ENCODE data around the gene CYSRT1.

Gene CYSRT1, protein sequence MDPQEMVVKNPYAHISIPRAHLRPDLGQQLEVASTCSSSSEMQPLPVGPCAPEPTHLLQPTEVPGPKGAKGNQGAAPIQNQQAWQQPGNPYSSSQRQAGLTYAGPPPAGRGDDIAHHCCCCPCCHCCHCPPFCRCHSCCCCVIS

DNA sequence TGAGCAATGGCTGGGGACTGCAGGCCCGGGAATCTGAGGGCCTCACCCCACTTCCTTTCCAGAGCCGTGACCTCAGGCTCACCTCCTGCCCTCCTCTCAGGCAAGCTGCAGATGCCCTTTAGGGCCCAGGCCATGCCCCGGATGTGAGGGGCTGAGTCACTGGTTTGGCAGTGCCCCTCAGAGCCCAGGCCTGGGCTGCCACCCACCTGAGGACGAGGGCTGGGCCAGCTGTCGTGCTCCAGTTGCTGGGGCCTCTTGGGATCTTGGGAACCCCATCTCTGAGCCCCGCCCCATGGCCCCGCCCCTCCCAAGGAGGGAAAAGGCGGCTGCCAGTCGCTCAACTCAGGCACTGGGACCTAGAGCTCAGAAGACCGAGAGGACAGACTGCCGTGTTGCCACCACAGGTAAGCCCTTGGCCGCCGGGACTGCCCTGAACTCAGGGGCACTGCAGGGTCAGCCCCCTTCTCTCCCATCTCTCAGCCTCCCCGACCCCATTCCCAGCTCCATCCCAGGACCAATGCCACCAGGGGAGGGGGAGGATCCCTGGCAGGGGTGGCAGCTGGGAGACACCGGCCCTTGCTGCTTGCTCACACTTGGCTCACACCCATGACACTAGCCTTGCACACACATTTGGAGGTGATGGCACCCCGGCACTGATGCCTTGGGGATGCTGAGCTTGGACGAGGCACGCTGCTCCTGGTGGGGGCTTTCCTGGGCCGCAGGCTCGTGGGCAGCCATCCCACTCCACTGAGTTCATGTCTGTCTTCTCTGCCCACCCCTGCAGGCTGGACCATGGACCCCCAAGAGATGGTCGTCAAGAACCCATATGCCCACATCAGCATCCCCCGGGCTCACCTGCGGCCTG, at the start of gene CYSRT1:
Gene CYSRT1, plus strand, starts transcription at position 345 of the 865 bp plus-strand sequence. Its CDS starts 448 bp downstream, at position 793.
- DNase-seq (ENCODE audit: low spot score): no peak

DNA sequence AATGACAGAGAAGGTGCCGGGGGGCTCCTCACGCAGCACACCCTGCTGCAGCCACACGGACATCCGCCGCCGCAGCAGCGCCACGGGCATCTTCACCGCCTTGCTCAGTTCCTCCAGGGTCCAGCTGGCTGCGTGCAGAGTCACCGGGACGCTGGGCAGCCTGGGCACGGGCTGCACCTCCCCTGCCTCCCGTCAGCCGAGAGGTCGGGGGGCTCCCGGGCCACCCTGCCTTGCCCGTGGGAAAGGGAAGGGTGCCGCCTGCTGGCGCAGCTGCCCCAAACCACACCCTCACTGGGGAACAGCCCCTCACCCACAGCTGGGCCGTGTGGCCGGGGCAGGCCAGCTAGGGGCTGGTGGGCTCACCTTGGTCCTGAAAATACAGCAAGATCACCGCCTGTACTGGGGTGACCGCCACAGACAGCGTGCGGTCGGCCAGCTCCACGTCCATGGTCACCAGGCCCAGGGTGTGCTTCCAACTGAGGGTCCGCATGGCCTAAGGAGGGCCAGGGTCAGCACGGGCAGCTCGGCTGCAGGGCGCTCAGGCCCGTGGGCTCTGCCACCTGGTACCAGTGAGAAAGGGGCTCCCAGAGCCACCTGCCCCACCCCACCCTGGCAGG, 49.5 kb upstream of the CYSRT1 start:
- DNase-seq (ENCODE audit: low spot score): no peak

DNA sequence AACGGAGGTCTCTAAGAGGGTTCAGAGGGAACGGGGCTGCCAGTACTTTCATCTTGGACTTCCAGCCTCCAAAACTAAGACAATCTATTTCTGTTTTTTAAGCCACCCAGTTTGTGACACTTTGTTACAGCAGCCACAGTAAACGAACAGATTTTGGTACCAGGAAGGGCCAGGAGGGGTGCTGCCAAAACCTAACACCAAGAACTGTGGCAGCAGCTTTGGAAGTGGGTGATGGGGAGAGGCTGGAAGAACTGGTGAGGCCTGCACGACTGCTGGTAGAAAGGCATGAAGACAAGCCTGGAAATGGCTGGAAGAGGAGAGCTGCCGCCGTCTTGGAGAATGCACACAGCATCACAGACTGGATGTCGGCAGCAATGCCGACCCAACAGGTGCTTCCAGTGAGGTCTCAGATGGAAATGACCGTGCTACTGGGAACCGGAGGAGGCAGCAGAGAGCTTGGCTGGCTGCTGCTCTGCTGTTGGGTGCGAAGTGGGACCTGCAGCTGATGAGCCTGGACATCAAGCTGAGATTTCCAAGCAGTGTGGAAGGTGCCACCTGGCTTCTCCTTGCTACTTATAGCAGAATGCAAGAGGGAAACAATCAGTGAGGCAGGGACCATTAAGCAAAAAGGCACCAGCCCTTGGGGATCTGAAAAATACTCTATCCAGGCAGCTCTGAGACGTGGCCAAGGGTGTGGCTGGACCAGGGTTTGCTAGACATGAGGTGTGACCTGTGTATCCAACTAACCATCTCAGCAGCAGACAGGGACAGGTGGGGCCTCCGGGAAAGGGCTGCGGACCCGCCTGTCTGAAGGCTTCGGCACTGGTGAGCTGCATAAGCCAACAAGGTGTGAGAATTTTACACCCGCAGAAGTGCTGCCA, 48.4 kb upstream of the CYSRT1 start:
- DNase-seq (ENCODE audit: low spot score): no peak

DNA sequence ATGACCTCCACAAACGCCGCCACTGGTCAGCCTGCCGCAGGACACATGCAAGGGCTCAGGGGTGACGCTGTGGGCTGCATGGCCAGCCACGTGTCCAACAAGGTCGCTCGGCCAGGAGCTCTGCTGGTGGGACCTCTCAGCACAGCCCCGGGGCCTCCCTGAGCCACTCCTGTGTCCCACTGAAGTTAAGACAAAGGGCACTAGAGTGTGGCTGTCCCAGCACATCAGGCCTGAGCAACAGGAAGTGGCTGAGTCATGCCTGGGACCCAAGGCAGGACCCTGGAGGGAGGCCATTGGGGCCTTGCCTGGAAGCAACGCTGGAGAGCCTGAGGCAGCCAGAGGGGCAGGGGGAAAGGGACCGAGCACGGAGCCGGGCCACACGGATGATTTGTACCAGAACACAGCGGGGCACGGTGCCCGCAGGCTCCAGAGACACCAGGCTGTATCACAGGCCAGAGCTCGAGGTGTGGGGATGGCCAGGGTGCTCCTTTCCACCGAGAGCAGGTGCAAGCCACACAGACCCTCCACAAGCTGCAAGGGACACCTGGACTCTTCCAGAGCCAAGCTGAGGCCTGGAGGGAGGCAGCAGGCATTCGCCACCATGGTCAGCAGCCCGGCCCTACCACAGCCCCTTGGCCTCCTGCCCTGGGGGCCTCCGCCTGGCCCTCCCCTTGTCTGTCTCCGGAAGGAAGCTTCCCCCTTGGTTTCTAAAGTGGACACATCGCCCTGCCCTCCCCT, 46.6 kb upstream of the CYSRT1 start:
- no peak for DNase-seq (ENCODE audit: low spot score)

DNA sequence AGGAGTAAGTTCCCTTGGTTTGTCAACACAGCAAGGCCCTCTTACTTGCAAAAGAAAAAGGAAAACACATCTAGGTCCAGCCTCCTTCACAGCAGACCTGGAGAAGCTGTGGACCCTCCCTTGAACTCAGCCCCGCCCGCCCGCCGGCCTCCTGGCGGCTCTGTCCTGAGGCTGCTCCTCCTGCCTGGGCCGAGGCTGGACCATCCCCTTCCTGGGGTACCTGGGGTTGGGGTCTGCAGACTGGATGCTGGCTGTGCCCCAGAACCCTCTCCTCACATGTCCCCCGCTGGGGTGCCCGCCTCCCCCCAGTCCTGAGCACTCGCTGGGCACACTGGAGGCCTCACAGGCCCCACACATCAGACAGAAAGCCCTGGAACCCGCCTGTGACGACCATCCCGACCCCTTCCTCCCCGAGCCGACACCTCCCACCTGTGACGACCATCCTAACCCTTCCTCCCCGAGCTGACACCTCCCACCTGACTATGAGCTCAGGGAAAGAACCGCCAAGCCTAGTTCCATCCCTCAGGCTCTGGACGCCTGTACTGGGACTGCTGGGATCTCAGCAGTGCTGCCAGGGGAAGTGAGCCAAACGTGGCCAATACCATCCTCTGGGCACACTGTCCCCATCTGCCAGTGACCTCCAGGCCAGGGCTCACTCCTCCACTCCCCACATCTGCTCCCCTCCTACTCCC, 45.9 kb upstream of the CYSRT1 start:
- no peak for DNase-seq (ENCODE audit: low spot score)

DNA sequence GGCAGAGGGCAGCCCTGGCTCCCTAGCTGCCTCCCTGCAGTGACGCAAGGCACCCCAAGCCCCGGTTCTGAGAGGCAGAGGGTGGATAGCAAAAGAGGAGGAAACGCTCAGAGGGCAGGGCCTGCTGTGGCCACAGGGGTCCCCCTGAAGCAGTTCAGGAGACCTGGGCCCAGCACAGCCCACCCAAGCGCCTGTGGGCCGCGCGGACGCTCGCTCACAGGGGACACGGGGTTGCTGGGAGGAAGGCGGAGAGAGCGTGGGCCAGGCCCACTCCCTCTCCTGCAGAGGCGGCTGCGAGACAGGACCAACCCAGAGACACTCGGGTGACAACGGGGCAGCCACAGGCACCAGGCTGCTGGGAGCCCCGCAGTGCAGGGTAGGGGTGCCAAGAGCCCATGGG, 45.2 kb upstream of the CYSRT1 start:
- no peak for DNase-seq (ENCODE audit: low spot score)

DNA sequence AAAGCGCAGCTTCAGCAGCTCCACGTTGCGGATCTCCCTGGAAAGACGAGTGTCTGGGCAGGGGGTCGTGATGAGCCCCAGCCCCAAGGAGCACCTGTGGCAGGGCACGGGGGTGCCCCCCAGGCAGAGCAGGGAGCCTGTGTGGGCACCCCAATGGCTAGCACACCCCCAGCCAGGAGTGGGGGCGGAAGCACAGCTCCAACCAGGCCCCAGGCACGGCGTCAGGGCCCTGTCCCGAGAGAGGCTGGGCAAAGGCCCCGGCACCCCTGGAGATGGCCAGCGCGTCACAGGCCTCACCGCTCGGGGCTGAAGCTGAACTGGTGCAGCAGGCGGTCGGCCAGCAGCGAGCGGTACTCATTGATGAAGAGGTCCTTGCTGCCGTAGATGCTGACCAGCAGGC, 44.5 kb upstream of the CYSRT1 start:
- DNase-seq (ENCODE audit: low spot score): no peak

DNA sequence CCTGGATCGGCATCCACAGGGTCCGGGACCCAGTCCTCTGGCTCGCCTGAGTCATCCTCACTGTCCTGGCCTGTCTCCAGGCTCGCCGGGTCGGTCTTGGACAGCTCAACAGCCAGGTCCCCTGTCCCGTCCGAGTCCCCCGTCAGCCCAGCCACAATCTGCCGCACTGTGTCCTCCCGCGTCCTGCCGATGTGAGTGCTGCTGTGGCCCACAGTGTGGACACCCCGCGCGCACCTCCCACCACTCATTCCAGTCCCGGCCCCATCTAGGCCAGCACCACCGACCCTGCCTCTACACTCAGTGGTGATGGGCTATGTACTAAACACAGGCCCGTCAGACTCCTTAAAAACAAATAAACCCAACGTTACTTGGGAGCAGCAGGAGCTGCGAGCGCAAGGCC, 43.3 kb upstream of the CYSRT1 start:
- no peak for DNase-seq (ENCODE audit: low spot score)

DNA sequence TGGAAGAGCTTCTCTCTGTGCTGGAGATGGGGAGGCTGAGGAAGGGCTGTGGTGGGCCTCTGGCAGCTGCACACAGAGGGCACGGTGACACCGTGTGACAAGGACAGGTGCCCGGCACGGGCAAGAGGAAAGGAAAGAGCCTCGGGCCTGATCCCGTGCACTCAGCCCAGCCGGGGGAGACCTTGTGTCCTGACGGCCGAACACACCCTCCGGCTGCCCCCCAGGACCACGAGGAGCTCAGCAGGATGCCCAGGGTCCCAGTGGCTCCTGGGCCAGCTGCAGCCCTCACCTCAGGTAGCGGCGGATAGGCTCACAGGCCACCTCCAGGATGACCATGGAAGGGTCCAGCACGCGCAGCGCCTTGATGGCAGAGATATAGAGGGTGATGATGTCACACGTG, 42.1 kb upstream of the CYSRT1 start:
- no peak for DNase-seq (ENCODE audit: low spot score)

DNA sequence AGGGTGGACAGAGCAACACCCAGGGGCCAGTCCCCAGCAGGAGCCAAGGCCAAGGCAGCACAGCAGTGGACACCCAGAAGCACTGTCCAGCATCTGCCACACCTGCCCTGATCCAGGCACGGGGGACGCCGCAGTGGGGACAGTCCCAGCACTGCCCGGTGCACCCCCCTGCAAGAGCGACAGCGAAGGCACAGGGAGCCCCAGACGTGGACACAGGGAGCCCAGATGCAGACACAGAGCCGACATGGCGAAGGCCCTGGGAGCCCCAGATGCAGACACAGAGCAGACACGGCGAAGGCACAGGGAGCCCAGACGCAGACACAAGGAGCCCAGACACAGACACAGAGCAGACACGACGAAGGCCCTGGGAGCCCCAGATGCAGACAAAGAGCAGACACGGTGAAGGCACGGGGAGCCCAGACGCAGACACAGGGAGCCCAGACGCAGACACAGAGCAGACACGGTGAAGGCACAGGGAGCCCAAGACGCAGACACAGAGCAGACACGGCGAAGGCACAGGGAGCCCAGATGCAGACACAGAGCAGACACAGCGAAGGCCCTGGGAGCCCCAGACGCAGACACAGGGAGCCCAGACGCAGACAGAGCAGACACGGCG, 40.9 kb upstream of the CYSRT1 start:
- no peak for DNase-seq (ENCODE audit: low spot score)

DNA sequence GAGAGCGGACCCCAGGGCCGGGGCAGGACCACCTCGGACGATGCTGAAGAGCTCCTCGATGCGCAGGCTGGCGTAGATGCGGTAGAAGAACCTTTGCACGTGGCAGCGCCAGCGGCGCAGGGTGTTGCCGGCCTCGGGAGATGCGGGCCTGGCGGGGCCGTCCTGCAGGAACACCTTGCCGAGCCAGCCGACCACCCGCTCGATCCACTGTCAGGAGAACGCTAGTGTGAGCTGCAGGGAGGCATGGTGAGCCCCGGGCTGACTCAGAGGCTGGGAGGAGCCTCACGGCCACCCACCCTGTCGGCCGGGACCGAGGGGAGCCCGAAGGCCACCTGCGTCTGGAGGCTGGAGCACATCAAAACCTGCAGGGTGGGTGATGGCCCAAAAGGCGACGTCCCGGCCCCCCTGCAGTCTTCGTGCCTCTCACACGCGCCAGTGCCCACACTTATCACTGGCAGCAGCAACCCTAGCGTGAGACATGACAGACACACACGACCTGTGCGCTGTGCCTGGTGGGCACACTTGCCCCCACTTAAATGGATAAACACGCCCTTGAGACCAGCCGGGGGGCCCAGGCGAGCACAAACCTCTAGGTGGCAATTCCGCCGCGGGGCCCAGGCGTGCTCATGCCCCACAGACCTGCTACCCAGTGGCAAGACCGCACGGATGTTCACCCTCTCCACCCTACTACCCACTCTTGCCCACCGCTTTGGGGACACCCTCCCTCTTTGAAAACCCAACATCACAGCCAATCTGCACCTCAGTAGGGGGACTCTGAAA, 39.9 kb upstream of the CYSRT1 start:
- DNase-seq (ENCODE audit: low spot score): no peak

DNA sequence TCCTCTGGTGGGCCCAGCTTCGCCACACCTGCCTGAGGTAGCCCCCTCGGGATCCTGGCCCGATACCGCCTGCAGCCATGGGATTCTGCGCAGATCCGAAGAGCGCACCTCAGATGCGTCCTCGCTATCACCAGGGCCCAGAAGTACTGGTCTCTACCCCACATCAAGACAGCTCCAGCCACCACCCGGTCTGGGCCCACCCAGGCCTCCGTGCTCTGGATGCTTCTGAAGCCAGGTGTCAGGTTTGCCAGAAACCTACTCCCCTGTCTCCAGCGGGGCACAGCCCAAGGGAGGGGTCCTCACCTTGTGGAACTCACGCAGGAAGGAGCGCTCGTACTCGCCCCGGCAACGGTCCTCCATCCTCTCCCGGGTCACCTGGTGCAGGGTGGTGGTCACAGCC, 39.1 kb upstream of the CYSRT1 start:
- DNase-seq (ENCODE audit: low spot score): no peak

DNA sequence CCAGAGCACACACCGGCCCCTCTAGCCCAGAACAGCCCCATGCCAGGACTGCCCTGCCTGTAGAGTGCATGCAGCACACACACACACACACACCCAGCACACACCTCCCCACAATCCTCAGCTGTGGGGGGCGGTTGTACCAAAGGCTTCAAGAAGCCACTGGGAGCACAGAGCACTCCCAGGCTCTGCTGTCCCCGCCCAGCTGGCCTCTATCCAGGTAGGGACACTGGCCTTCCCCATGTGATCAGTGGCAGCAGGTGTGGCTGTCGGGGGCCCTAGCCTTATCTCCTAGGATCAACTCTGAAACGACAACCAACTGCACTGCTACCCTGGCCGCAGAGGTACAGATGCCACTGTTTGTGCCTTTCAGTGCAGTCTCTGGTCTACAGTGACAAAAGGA, 38.6 kb upstream of the CYSRT1 start:
- DNase-seq (ENCODE audit: low spot score): no peak

DNA sequence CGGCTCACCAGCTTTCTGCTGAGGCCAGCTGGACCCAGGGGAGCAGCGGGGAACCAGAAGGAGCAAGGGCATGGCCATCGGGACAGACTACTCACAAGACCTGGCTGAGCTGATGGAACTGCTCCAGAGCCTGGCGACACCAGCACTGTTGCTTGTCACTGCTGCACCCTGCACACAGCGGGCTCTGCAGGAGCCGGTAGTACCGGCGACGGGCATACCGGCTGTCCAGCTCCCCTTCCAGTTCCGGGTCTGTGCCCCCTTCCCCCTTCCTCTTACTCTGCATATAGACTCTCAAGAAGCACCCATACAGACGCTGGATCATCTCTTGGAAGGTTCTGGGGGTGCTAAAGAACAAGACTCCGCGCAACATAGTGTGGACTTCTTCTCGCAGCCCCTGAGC, 37.6 kb upstream of the CYSRT1 start:
- DNase-seq (ENCODE audit: low spot score): no peak

DNA sequence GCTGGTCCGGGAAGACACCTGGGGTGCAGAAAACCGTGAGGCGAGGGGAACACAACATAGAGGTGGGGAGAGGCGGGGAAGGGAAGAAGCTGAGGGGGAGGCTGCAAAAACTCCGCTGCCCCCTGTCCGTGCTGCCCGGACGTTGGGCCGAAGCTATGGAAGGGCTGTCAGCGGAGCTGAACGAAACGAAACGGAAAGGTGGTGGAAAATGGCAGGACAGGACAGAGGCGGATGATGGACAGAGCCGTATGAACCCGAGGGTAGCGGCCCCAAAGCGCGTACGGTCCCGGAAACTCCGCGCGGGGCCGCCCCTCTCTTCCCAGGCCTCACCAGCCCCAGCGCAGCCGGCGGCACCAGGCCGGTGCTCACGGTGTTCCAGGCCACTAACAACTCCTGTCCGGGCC, 36.9 kb upstream of the CYSRT1 start:
- DNase-seq (ENCODE audit: low spot score): no peak

DNA sequence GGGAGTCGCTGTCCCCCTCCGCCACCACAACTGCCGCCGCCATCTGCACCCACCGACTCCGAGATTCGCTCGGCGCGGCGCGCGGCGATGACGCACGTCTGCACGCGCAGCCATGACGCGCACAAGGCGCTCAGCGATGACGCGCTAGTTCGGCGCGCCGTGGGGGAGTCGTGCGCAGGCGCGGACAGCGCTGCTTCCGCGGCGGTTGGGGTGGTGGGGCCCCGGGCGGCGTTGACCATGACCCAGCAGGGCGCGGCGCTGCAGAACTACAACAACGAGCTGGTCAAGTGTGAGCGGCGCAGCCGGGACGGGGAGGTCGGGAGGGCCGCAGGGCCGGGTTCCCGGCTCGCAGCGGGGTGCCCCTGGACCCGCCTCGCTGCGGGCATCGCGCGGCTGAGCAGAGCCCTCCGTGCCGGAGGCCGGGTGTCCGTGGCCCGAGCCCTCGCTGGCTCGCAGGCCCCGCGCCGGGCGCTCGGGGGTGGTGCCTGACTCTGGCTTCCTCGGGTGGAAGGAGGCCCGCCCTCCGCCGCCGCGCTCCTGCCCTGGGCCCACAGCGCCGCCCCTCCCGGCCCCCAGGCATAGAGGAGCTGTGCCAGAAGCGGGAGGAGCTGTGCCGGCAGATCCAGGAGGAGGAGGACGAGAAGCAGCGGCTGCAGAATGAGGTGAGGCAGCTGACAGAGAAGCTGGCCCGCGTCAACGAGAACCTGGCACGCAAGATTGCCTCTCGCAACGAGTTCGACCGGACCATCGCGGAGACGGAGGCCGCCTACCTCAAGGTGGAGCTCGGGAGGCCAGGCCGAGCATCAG, 36.3 kb upstream of the CYSRT1 start, which contains the start of the genes ANAPC2 and SSNA1:
Gene ANAPC2, minus strand, starts transcription at position 71 of the 807 bp plus-strand sequence. Its CDS starts 28 bp downstream, at position 43.
Gene SSNA1, plus strand, starts transcription at position 187 of the 807 bp plus-strand sequence. Its CDS starts 51 bp downstream, at position 238.
- DNase-seq (ENCODE audit: low spot score): peak; percentile 95

DNA sequence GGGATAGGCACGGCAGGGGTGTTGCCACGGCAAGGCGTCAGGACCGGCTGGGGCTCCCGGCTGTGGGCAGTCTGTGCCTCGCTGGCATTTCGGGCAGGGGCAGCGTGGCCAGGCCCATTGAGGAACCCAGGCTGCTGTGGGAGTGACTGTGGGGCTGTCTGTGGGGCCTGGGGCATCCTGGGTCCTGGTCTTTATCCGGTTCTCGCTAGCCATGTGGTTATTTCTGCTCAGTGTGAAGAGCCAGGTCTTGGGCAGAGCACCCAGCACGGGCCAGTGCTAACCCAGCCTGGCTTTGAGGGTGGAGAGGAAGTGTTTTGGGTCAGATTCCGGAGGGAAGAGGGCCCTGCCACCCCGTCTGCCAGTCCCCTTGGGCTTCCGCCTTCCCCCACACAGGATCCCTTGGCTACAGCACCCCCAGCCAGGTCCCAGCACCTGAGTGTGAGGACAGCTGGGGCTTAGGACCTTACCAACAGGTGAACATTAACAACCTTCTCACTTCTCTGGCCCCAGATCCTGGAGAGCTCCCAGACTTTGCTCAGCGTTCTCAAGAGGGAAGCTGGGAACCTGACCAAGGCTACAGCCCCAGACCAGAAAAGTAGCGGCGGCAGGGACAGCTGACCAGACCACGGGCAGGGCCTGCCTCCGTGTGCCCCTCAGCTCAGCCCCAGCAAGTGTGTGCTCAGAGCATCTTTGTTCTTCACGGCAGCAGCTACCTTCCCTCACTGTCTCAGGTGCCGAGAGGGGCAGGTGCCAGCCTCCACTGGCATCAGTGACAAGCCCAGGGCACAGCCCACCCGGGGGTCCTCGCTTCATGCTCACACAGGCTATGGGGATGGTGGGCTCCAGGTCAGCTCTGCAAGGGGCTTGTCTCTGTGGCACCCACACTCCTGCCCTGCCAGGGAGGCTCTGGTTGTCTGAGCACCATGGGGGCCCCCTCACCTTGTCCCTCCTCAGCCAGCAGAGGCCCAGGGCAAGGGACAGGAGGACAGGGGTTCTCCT, 35.4 kb upstream of the CYSRT1 start:
- DNase-seq (ENCODE audit: low spot score): no peak

Measured in ecto neural progenitor cell (in vitro differentiated cells).